LoVo (cell line): Measurements from ENCODE around the gene RUNX2.

ENCODE experiments used
- DNase-seq: peaks from one replicate; pipeline ENCODE4 v3.0.0-alpha.2; 2016; ENCODE audit warnings: low spot score

Gene RUNX2

DNA sequence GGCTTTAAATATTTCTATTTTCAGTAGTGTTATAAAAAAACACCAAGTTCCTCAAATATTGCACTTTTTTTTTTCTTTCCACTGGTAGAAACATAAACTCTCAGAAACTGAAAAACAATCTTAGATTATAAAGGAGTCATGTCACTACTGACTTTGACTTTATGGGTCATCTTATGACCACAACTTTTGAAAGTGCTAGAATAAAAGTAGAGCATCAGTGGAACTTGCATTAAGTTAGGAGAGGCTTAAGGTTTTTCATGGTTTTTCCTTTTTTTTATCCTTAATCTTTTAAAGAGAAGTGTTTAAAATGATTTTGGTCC, 106.2 kb downstream of the RUNX2 start:
- no peak for DNase-seq

DNA sequence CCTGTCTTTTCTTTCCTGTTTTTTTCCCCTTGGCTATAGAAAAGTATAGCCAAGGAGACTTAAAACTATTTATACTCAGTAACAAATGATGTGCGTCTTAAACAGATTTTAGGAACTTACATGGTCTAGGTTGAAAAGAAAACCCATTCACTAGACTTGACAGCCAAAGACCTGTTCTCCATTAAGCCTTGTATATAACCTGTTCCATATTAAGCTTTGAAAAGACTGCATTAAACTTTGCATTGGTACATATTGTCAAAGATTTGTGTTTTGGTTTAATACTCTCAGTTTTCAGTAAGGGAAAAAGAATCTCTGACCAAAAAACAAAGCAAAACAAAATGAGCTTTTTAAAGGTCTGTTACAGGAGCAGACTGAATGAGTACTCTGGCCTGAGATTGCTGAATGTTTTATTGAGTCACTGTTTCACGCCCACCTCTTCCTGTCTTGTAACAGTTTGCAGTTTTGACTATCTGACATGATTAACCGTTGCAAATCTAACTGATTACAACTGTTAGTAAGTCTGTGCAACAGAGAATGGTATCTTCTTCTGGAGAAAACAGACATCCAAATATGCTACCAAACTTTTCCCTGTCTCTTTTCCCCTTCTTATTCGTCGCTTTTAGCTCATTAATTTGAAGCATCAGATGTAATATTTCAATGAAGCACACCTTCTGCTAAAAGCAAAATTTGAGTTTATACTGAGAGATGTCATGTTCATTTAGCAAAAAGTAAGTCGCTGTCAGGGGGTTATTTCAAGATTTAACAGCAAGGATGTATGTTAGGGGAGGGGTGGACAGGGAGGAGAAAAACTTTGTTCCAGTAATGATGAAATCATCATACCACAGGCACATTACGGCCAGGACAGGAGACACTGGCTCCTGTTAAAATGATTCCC, 108.7 kb downstream of the RUNX2 start:
- DNase-seq, result no peak

DNA sequence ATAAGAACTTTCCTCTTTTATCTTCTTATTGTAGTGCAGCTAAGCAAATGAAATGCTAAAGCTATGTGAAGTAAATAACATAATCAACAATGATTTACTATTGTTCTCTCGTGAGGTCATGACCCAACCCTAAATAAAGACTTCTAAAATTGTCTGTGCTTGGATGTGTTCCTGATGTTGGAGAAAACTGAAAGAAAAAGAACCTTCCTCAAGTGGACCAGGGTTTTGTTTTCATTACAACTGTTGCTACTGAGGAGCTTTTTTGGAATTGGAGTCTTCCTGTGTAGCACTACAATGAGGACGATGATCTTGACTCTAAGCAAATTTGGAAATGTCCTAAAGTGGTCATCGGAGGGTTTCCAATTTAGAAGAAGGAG, 109.3 kb downstream of the RUNX2 start:
- DNase-seq, result no peak

DNA sequence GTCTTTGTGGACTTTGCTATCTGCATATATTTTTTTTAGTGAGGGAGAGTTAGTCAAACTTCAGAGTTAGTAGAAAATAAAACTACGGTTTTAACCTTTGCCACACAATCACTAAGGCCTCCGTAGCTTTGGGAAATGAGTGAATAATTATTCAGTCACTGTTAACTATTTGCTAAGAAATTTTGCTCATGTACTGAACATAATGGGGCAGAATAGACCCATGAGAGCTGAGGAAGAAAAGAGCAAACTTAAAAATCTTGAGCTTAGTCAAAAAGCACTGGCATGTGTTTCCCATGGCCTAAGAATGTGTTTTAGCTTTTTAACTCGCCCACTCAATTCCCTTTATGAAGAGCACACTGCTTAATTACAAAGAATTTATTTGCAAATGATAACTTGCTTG, 110.0 kb downstream of the RUNX2 start:
- DNase-seq, result no peak

DNA sequence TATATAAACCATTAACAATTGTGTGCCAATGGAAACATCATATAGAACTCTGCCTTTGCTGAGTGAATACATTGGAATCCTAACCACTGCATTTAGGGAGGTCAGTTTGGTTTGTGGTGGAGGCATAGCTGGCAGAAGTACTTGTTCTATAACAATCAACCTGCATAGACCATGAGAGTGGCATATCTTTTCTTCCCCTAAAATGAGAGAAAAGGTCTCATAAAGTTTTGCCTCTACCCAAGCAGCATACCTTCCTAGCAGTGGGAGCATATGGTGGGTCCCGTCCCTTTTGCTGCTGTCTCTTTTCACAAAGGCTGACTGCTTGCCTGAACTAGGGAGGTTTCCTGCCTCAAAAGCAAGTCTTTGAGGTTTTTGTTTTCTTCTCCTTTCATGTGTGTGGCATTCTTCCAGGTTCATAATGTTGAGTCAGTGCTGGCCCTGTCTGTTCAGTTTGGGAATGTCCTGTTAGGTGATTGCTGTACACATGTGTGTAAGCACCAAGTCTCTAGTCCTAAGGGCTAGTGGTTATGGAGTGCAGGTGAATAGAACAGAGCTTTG, 110.8 kb downstream of the RUNX2 start:
- no peak for DNase-seq

DNA sequence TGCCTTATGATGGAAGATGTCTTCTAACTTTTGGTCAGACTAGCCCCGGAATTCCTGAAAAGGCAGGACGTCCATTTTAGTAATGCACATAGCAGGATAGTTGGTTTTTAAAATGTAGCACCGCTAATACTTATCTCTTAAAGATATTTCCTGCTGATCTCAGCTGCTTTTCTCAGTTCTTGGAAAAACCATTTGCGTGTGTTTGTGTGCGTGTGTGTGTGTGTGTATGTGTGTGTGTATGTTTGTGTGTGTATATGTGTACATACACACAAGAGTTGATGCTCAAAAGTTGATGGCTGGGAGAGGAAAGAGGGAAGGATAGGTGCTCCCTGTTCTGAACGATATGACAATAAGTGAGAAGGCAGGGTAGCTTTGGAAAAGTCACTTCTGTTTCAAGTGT, 111.3 kb downstream of the RUNX2 start:
- DNase-seq, result no peak

DNA sequence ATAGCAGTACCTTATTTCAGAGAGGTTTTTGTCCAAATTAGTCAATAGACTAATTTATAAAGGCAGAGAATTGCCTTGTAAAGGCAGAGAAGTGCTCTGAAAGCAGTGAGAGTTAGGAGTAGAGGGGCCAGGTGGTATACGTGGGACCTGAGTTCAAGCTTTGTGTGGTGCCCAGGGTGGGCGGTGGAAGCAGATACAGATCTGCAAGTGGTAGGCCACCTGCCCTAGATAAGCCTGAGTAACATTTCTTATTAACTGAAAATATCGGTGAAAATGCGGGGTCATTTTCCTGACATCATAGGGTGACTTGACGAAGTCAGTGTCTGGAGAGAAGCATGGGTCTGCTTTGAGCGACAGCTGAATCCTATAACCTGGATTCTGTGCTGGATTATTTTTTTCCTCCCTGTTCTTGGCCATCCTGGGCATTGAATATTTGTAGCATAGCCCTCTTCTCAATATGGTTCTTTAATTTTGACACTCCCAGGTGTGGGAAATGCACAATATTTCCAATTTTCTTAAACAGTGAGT, 111.8 kb downstream of the RUNX2 start:
- DNase-seq, result no peak

DNA sequence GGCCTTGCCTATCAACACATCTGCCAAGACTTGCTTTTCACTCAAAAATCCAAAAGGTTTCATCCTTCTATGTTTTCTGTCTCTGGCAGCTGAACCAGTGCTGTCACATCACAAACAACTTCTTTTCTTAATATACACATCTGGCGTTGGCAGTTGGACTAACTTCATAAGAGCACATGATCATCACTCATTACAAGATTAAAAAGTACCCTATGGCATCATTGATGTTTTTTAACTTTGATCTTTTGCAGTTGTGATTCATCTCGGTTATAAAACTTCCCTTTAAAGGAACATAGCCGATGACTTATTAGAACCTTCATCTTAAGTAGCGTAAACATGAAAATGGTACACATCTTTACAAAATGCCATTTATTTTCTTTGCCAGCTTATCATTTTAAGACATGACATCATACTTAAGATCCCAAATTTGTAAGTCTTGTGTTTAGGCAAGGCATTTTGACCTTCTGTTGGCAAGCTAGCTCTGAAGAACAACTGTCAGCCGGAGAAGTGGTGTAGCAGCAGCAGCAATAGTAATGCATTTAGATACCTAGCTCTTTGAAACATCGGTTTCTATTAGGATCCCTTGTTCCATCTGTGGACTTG, 113.8 kb downstream of the RUNX2 start:
- DNase-seq, result no peak

DNA sequence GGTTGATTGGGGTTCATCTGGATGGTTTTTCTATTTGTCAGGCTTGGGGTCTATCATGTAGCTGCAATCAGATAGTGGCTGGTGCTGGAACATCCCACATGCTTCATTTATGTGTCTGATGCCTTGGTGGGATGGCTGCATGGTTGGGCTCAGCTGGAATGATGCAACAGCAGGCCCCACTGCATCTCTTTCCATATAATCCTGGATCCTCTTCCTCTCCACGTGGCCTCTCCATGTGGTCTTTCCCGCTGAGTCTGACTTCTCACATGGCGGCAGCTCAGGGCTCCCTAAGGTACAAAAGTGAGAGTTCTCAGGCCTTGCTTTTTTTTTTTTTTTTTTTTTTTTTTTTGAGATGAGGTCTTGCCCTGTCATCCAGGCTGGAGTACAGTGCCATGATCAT, 114.6 kb downstream of the RUNX2 start:
- DNase-seq, result no peak

DNA sequence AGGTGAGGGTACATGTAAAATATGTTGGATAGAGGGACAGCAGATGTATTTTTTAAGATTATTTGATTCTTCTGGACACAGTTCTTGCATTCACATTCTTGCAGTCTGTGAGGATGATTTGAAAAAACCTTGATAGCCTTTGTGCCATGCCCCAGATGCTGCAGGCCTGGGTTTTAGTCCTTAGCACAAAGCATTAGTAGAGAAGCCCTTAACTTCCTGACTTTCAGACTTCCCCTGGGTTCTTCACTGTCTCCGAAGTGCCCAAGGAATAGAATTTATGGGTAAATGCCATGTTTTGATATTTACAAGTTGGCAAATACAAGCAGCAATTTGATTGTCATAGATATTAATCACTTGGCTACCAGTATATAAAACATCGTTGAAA, 117.2 kb downstream of the RUNX2 start:
- DNase-seq, result no peak

DNA sequence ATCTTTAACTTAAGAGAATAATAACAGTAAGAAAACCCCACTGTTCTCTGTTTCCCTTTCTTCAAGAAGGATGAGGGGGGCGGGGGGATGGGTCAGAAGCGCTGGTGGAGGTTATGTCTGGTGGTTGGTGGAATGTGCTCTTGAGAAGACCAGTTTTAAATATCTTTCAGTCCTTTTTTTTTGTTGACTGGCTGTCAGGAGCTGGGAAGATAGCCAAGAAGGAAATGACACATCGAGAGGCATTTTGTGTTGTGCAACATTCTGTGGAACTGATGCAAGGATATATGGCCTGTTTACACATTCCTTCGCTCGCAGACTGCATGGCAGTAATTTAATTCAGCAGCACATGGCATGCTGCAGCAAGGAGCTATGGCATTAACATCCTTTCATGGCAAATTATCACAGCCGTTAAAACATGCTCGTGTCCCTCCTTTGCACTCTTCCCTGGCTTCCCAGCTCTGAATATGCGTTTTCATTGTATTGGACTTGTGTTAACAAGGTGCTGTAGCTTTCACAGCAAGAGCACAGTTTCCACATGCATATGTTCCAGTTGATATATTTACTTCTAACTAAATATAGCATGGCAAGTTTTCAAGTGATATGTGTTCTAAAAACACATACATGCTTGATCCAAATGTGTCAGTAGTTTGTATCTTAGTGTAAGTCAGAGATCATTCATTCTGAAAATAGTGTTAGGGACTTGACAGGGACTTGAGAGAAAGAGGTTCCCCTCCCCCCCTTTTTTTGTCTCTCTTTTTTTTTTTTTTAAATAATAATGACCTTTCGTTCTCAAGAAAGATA, 117.8 kb downstream of the RUNX2 start:
- peak; percentile 97 for DNase-seq

DNA sequence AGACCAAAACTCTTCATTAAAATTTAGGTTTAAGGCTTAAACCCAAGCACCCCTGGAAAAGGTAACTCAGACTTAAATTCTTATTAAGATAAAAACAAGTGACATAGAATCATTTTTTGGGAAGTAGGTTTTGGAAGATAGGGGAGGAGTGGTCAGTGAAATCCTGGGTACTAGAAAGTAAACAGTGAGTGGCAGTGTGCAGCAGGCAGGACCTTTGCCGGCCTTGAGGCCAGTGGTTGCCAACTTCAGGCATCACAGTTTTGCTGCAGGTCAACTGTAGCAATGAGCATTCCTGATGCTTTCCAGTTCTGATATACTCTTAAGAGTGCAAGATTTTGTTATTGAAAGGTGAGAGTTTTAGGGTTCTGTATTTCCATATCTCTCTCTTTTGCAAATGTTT, 118.9 kb downstream of the RUNX2 start:
- DNase-seq, result no peak

DNA sequence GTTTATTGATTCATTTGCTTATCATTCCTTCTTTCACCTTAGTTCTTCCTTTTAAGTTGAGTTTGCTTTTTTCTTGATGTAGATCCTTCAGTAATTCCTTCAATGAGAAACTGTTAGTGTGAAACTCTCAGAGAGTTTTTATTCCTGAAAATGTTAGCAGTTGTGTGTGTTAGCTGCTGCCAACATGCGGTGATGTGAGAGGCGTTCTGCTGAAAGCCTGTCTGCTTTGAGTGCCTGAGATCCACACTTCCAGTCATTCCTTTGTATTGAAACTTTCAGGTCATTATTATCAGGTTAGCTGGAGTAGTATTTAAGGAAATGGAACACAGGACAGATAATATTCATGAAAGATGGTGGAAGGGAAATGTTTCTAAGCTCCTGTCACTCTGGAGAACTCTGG, 119.6 kb downstream of the RUNX2 start:
- no peak for DNase-seq

DNA sequence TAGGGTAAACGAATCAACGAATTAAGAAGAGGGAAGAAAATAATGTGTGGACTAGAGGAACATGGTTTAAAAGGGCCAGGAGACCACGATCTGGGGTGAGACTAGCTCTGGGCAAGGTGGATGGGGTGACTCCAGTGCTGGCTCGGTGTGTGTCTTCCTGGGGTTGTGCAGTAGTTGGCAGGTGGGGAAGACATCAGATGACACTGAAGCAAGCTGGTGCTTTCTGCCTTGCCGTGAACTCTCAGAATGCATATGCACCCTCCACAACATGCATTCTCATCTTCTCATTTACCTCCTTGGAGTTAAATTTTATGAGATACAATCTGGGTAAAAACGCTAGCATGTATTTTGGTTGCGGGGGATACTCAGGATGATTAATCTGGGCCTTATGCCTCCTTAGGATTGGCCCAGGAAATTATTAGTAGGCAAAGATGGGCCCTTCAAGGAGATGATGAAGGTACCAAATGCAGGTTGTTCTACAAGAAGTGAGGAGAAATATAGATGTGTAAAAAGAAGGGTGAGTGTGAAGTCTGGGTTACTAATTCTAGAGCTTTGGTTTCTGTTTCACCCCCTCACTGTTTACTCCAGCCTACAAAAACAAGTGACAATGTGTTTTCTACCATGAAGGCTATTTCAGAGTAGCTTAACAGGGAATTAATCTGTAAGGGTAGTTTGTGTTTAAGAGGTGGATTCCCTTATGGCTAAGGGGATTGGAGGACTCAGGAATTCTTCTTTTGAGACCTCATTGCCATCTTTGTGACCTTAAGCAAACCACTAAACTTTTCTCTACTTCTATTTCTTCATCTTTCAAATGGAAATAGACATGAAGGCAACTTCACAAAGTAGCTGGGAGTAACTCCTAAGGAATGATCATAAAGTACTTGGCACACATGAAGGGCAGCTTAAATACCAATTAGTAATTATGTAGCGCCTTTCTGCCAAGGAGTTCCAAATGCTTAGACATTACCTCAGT, 120.6 kb downstream of the RUNX2 start:
- DNase-seq, result no peak

DNA sequence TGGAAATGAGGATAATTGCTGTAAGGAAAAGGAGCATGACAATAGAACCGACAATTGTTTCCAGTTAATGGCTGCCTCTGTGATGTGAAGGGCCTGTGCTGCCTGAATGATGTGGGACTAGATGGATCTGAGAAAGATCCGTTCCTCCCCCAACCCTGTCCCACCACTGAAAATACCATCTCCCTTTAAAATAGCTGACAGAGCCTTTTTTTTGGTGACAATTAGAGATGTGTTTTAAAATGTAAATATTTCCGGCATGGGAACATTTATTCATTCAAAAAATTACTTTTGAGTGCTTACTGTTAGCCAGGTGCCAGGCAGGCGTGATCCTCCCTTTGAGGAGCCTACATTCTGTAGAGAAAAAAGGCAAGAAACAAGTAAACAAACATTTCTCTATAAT, 122.0 kb downstream of the RUNX2 start:
- DNase-seq, result no peak

DNA sequence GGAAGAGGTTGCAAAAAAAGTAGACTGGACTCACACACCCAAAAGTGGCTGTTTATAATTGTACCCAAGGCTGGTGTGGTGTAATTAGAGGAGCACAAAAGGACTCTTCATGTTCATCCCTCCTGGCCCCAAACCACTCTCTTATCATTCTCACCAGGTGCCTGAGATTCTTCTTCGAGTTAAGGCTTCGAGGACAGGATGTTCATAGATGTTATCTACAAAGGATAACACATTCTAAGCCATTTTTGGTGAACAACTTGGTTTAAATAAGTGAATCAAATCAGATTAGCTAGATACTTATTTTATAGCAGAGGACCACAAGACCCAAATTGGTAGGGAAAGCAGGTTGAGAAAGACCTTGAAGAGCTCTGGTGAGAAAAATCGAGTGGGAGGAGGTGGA, 122.7 kb downstream of the RUNX2 start:
- no peak for DNase-seq

DNA sequence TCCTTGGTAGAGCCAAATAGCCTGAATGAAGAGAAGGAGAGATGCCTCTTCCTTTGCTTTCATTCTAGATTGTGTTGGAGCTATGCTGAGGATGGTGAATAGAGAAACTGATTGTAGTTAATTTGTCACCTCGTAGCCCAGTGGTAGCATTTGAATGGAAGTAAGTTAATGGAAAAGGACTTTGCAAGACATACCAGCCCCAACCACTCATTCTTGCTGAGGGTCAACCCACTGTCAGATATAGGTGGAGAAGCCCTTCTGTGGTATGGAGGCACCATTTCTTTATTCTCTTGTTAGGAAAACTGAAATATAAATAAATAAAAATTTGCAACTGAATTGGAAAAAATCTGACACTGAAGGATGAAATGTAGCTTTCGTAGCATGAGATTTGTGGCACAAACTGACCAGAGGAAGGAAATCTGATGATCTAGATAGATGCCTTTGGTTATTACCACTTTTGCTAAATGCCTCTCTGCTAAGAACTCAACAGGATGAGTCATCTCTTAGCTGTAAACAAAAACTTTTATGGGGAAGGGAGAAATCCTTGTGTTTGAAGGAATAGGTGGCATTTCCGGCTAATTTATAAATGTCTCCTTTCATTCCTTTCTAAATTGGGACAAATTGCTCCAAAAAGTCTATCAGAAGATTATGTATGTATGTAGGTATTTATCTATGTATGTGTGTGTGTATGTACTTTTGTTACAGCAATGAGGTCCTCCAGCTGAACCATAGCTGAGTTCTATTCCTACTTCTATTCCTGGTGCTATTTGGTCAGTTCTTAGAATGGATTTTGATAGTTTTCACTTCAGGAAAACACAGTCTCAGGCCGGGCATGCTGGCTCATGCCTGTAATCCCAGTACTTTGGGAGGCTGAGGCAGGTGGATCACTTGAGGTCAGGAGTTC, 126.1 kb downstream of the RUNX2 start:
- DNase-seq, result peak; percentile 72

DNA sequence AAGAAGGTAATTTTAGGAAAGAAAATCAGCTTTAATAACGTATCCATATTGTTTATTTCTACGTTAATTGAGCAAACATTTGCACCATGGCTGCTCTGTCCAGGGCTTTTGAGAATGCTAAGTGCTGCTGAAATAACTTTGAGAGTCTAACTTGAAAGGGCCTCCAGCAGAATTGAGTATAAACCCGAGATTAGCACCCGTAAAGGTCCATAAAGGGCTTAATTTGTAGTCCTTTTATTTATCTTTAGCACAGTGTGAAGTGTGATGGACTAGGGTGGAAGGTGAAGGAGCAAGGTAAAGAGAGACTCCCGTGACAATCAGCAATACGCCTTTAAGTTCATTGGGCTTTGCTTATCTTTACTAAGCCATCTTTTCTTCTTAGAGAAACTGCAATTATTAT, 127.3 kb downstream of the RUNX2 start:
- DNase-seq, result no peak

DNA sequence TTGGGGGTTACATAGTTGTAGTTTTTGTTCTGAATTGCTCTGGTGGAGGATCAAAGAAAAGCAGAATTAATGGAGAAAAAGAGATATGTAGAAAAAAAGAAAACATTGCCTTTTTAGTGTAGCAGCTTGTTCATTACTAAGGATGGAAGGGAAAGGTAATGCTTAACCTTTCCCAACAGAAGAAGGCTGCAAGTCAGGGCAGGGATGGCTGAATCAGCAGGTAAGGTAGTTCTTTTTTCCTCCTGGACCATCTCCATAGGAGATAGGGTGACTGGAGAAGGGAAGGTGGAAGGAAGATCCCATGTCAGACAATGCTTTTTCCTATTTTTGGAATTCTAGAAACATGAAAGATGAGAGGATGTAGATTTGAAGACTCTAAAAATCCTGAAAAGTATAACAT, 129.0 kb downstream of the RUNX2 start:
- no peak for DNase-seq

DNA sequence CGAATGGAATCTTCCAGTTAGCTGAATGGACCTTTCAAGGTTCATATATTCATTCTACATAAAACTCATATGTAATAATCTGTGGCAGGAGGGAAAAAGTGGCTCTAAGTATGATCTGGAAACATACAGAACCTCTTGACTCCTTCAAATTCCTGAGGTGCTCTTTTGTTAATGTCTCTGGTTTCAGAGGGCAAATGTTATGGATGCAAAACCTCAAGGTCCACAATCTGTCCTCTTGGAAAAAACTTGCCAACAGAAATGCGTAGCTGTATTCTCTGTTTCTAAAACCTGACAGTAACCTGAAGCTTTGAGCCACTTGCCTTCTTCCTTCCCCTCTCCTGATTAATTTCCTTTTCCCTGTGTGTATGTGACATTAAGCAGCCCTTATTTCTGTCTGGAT, 130.5 kb downstream of the RUNX2 start:
- no peak for DNase-seq
